DOHH2 (cell line): Measurements from ENCODE around the gene EFNB1.

Experiments
- H3F3A ChIP-seq: fragments of 200-600 bp; sonication (generic), shearing (Covaris generic); 2 replicates; pipeline ENCODE4 v1.6.0; 2016; ENCODE audit warnings: antibody characterized with exemption, mild to moderate bottlenecking; ENCODE audit not compliant: control insufficient read depth, insufficient read depth
- H3K27ac ChIP-seq: fragments of 200-600 bp; sonication (generic); 2 replicates; pipeline ENCODE4 v1.5.1; 2014; ENCODE audit warnings: low read depth, mild to moderate bottlenecking, low read length, moderate library complexity
- H3K27me3 ChIP-seq: fragments of 200-600 bp; sonication (generic); 2 replicates; pipeline ENCODE4 v1.6.1; 2014; ENCODE audit warnings: mild to moderate bottlenecking, low read length, mixed read lengths; ENCODE audit not compliant: control insufficient read depth
- H3K36me3 ChIP-seq: fragments of 200-600 bp; sonication (generic); 2 replicates; pipeline ENCODE4 v1.6.1; 2014; ENCODE audit warnings: mild to moderate bottlenecking, low read length, moderate library complexity, mixed read lengths; ENCODE audit not compliant: control insufficient read depth
- H3K4me1 ChIP-seq: fragments of 200-600 bp; sonication (generic); 2 replicates; pipeline ENCODE4 v1.6.1; 2014; ENCODE audit warnings: mild to moderate bottlenecking, low read length, mixed read lengths; ENCODE audit not compliant: control insufficient read depth
- H3K4me2 ChIP-seq: fragments of 200-600 bp; sonication (generic); 2 replicates; pipeline ENCODE4 v1.6.0; 2014; ENCODE audit warnings: mild to moderate bottlenecking, low read length, moderate library complexity
- H3K4me3 ChIP-seq: fragments of 200-600 bp; sonication (generic); 2 replicates; pipeline ENCODE4 v1.5.1; 2014; ENCODE audit warnings: mild to moderate bottlenecking, low read length, mixed read lengths
- H3K79me2 ChIP-seq: fragments of 200-600 bp; sonication (generic); 2 replicates; pipeline ENCODE4 v1.6.1; 2014; ENCODE audit warnings: mild to moderate bottlenecking, low read length, mixed read lengths; ENCODE audit not compliant: control insufficient read depth
- H3K9me2 ChIP-seq: fragments of 200-600 bp; sonication (generic); replicated peaks from 2 replicates; pipeline ENCODE4 v1.6.1; 2014; ENCODE audit warnings: mild to moderate bottlenecking, low read length, mixed read lengths; ENCODE audit not compliant: control insufficient read depth
- H3K9me3 ChIP-seq: fragments of 200-600 bp; sonication (generic); 2 replicates; pipeline ENCODE4 v1.6.1; 2014; ENCODE audit warnings: antibody characterized with exemption, low read length, mixed read lengths; ENCODE audit not compliant: control insufficient read depth, insufficient read depth
- H4K20me1 ChIP-seq: fragments of 200-600 bp; sonication (generic); 2 replicates; pipeline ENCODE4 v1.6.0; 2014; ENCODE audit warnings: low read depth, mild to moderate bottlenecking, antibody characterized with exemption, low read length, moderate library complexity; ENCODE audit not compliant: control insufficient read depth, insufficient read depth
- CTCF ChIP-seq: fragments of 200-600 bp; sonication (generic); IDR thresholded peaks from one replicate; pipeline ENCODE4 v1.5.1; 2014; ENCODE audit warnings: antibody characterized with exemption, mild to moderate bottlenecking, low read depth, low read length; ENCODE audit not compliant: poor library complexity, severe bottlenecking
- EZH2phosphoT487 ChIP-seq: fragments of 200-600 bp; sonication (generic); IDR thresholded peaks from 2 replicates; pipeline ENCODE4 v1.6.1; 2017; ENCODE audit warnings: borderline replicate concordance, mild to moderate bottlenecking, antibody characterized with exemption, low read length, moderate library complexity, mixed read lengths

EFNB1 gene

GRCh38 chrX:68872171-68872570 is 43.4 kb downstream of the EFNB1 start:
- Histone ChIP-seq H3K4me2 (no peak overlapping the region), H3K36me3 (no peaks in the 10 kb centered on the region), H3K9me3 (no peaks in the 10 kb centered on the region), H3K27ac (no peak overlapping the region), H3K79me2 (no peaks in the 10 kb centered on the region), H3F3A (no peaks in the 10 kb centered on the region), H3K4me1 (no peaks in the 10 kb centered on the region), H3K4me3 (no peak overlapping the region), H4K20me1 (no peaks in the 10 kb centered on the region), H3K9me2 (no peaks in the 10 kb centered on the region), H3K27me3 (no peaks in the 10 kb centered on the region)
- no peak for TF ChIP-seq CTCF

GRCh38 chrX:68874076-68874475 is 45.3 kb downstream of the EFNB1 start:
- Histone ChIP-seq H3K4me3 (no peak overlapping the region), H3K4me1 (no peaks in the 10 kb centered on the region), H3K27me3 (no peaks in the 10 kb centered on the region), H3K9me2 (no peaks in the 10 kb centered on the region), H4K20me1 (no peaks in the 10 kb centered on the region), H3K9me3 (no peaks in the 10 kb centered on the region), H3K4me2 (no peak overlapping the region), H3K27ac (no peak overlapping the region), H3K79me2 (no peaks in the 10 kb centered on the region), H3F3A (no peaks in the 10 kb centered on the region), H3K36me3 (no peaks in the 10 kb centered on the region)
- TF ChIP-seq EZH2phosphoT487, result no peak
- no peak for TF ChIP-seq CTCF

- Histone ChIP-seq H3K4me1 (no peaks in the 10 kb centered on the region), H3F3A (no peaks in the 10 kb centered on the region), H3K4me3 (no peak overlapping the region), H3K36me3 (no peaks in the 10 kb centered on the region), H3K79me2 (no peaks in the 10 kb centered on the region), H3K27me3 (no peaks in the 10 kb centered on the region), H3K4me2 (no peak overlapping the region), H3K9me3 (no peaks in the 10 kb centered on the region), H4K20me1 (no peaks in the 10 kb centered on the region), H3K9me2 (no peaks in the 10 kb centered on the region), H3K27ac (no peak overlapping the region)
- TF ChIP-seq CTCF (no peak), EZH2phosphoT487 (no peak)
Observed at GRCh38 chrX:68876731-68877130, 47.9 kb downstream of the EFNB1 start.

GRCh38 chrX:68877606-68878005 is 48.8 kb downstream of the EFNB1 start:
- no peaks in the 10 kb centered on the region for H3F3A ChIP-seq
- H3K27ac ChIP-seq, result no peak overlapping the region
- no peaks in the 10 kb centered on the region for H3K79me2 ChIP-seq
- H4K20me1 ChIP-seq, result no peaks in the 10 kb centered on the region
- no peak overlapping the region for H3K4me2 ChIP-seq
- no peaks in the 10 kb centered on the region for H3K9me2 ChIP-seq
- H3K9me3 ChIP-seq, result no peaks in the 10 kb centered on the region
- H3K36me3 ChIP-seq, result no peaks in the 10 kb centered on the region
- no peak overlapping the region for H3K4me3 ChIP-seq
- TF ChIP-seq CTCF, result no peak
- TF ChIP-seq EZH2phosphoT487, result no peak
- no peaks in the 10 kb centered on the region for H3K27me3 ChIP-seq
- H3K4me1 ChIP-seq, result no peaks in the 10 kb centered on the region
